ENCODE measurements around the gene EPHA8.

The EPHA8 gene

DNA sequence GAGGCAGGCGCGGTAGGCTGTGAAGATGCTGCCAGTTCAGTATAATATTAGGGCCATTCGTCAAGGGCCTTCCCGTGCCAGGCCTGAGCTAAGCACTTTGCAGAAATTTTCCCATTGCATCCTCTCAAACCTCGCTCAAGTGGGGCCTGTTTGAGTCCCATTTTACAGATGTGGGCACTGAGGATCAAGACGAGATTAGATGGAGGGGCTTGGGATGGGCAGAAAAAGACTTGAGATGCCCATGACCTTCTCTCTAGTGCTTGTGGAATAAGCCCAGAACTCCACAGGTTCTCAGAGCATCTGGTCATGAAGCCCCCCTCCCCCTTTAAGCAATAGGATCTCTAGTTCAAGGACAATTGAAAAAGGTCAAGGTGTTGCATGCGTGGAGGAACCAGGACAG, 9.9 kb downstream of the EPHA8 start:
- no peaks in the 10 kb centered on the region for H3K79me2 ChIP-seq
- TF ChIP-seq, protein P1, sequence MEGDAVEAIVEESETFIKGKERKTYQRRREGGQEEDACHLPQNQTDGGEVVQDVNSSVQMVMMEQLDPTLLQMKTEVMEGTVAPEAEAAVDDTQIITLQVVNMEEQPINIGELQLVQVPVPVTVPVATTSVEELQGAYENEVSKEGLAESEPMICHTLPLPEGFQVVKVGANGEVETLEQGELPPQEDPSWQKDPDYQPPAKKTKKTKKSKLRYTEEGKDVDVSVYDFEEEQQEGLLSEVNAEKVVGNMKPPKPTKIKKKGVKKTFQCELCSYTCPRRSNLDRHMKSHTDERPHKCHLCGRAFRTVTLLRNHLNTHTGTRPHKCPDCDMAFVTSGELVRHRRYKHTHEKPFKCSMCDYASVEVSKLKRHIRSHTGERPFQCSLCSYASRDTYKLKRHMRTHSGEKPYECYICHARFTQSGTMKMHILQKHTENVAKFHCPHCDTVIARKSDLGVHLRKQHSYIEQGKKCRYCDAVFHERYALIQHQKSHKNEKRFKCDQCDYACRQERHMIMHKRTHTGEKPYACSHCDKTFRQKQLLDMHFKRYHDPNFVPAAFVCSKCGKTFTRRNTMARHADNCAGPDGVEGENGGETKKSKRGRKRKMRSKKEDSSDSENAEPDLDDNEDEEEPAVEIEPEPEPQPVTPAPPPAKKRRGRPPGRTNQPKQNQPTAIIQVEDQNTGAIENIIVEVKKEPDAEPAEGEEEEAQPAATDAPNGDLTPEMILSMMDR (IDR thresholded peaks at IDR 0.05), result no peak
- H3K27me3 ChIP-seq (ENCODE audit: control insufficient read depth, insufficient read depth, low read length), result no peaks in the 10 kb centered on the region

DNA sequence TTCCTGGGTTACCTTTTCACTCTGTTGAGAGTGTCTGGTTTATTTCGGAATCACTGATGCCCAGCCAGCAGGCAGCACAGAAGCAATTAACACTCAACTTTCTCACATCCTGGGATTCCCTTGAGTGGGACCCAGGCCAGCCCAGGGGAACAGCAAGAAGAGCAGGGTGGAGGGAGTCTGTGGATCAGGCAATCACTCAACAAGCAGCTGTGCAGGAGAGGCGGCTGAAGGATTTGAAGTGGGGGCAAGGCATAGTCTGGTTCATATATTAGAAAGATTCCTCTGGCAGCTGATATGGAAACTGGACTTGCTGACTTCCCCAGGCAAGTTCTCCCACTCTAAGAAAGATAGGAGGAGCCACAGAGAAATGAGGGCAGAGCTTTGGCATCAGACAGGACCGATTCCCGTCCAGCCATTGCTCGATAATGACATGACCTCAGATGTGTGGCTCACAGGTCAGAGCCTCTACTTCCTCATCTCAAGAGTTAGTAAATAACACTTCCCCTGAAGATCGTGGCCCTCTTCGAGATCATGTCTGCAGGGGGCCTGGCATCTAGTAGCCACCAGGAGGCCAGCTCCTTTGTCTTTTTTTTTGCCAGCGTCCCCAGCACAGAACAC, 12.4 kb downstream of the EPHA8 start:
- Histone ChIP-seq H2AFZ (no peak overlapping the region), H3K27ac (no peak overlapping the region)

More for the DNA sequence above, 9.9 kb downstream of the EPHA8 start:
- Histone ChIP-seq H3K9ac (no peak overlapping the region), H3K36me3 (ENCODE audit: control insufficient read depth, insufficient read depth, low read length) (no peaks in the 10 kb centered on the region), H3K4me2 (ENCODE audit: low read length) (no peak overlapping the region), H3K27ac (no peak overlapping the region), H3K9me3 (ENCODE audit: control insufficient read depth, low read length) (no peaks in the 10 kb centered on the region), H2AFZ (no peak overlapping the region), H3K4me3 (ENCODE audit: low read depth, low read length) (no peak overlapping the region), H3K4me1 (no peaks in the 10 kb centered on the region)

DNA sequence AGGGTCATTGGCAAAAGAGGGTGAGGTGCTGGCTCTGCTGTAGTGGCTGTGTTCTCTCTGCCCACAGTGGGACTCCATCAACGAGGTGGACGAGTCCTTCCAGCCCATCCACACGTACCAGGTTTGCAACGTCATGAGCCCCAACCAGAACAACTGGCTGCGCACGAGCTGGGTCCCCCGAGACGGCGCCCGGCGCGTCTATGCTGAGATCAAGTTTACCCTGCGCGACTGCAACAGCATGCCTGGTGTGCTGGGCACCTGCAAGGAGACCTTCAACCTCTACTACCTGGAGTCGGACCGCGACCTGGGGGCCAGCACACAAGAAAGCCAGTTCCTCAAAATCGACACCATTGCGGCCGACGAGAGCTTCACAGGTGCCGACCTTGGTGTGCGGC, 12.9 kb downstream of the EPHA8 start:
- Histone ChIP-seq H3K4me3 (ENCODE audit: low read depth, low read length) (no peak overlapping the region), H3K79me2 (no peaks in the 10 kb centered on the region), H3K9ac (no peak overlapping the region), H3K4me2 (ENCODE audit: low read length) (no peak overlapping the region), H2AFZ (no peak overlapping the region), H3K9me3 (ENCODE audit: control insufficient read depth, low read length) (no peaks in the 10 kb centered on the region), H3K36me3 (ENCODE audit: control insufficient read depth, insufficient read depth, low read length) (no peaks in the 10 kb centered on the region), H3K4me1 (no peaks in the 10 kb centered on the region), H3K27me3 (ENCODE audit: control insufficient read depth, insufficient read depth, low read length) (no peaks in the 10 kb centered on the region), H3K27ac (no peak overlapping the region)
- TF ChIP-seq, protein P1 (IDR thresholded peaks at IDR 0.05), result no peak

More for the DNA sequence above, 12.4 kb downstream of the EPHA8 start:
- TF ChIP-seq, protein P1 (IDR thresholded peaks at IDR 0.05), result no peak
- no peaks in the 10 kb centered on the region for H3K9me3 ChIP-seq (ENCODE audit: control insufficient read depth, low read length)
- H3K4me1 ChIP-seq, result no peaks in the 10 kb centered on the region
- H3K4me2 ChIP-seq (ENCODE audit: low read length), result no peak overlapping the region
- no peak overlapping the region for H3K9ac ChIP-seq
- no peaks in the 10 kb centered on the region for H3K27me3 ChIP-seq (ENCODE audit: control insufficient read depth, insufficient read depth, low read length)
- H3K36me3 ChIP-seq (ENCODE audit: control insufficient read depth, insufficient read depth, low read length), result no peaks in the 10 kb centered on the region
- H3K79me2 ChIP-seq, result no peaks in the 10 kb centered on the region
- H3K4me3 ChIP-seq (ENCODE audit: low read depth, low read length), result no peak overlapping the region

DNA sequence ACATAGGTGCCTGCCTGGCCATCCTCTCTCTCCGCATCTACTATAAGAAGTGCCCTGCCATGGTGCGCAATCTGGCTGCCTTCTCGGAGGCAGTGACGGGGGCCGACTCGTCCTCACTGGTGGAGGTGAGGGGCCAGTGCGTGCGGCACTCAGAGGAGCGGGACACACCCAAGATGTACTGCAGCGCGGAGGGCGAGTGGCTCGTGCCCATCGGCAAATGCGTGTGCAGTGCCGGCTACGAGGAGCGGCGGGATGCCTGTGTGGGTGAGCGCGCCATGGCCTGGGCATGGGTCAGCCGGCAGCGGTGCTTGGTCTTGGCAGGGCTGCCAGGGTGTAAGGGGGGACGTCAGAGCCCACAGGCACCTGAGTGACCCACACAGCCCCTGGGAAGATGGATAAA, 13.3 kb downstream of the EPHA8 start:
- Histone ChIP-seq H3K79me2 (no peaks in the 10 kb centered on the region), H3K4me3 (ENCODE audit: low read depth, low read length) (no peak overlapping the region), H2AFZ (no peak overlapping the region), H3K9ac (no peak overlapping the region), H3K27me3 (ENCODE audit: control insufficient read depth, insufficient read depth, low read length) (no peaks in the 10 kb centered on the region), H3K4me1 (no peaks in the 10 kb centered on the region), H3K36me3 (ENCODE audit: control insufficient read depth, insufficient read depth, low read length) (no peaks in the 10 kb centered on the region), H3K4me2 (ENCODE audit: low read length) (no peak overlapping the region), H3K9me3 (ENCODE audit: control insufficient read depth, low read length) (no peaks in the 10 kb centered on the region), H3K27ac (no peak overlapping the region)
- TF ChIP-seq, protein P1 (IDR thresholded peaks at IDR 0.05), result no peak

DNA sequence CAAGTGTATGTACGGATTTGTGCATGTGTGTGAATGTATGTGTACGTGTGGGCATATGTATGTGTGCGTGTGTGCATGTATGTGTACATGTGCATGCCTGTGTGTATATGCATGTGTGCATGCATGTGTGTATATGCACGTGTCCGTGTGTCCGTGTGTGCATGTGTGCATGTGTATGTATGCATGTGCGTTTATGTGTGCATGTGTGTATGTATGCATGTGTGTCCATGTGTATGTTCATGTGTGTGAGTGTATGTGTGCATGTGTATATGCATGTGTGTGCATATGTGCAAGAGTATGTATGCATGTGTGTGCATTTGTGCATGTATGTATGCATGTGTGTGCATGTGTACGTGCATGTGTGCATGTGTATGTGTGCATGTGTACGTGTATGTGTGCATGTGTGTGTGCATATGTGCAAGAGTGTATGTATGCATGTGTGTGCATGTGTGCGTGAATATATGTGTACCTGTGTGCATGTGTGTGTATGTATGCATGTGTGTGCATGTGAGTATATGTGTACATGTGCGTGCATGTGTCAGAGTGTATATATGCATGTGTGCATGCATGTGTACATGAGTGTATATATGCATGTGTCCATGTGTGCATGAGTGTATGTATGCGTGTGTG, 15.6 kb downstream of the EPHA8 start:
- H3K36me3 ChIP-seq (ENCODE audit: control insufficient read depth, insufficient read depth, low read length), result no peaks in the 10 kb centered on the region
- H3K27ac ChIP-seq, result no peak overlapping the region
- H3K4me2 ChIP-seq (ENCODE audit: low read length), result no peak overlapping the region
- H3K9me3 ChIP-seq (ENCODE audit: control insufficient read depth, low read length), result no peaks in the 10 kb centered on the region
- H2AFZ ChIP-seq, result no peak overlapping the region
- no peak overlapping the region for H3K4me3 ChIP-seq (ENCODE audit: low read depth, low read length)
- H3K9ac ChIP-seq, result no peak overlapping the region
- no peaks in the 10 kb centered on the region for H3K4me1 ChIP-seq
- no peaks in the 10 kb centered on the region for H3K27me3 ChIP-seq (ENCODE audit: control insufficient read depth, insufficient read depth, low read length)
- TF ChIP-seq, protein P1 (IDR thresholded peaks at IDR 0.05), result no peak
- H3K79me2 ChIP-seq, result no peaks in the 10 kb centered on the region

Measured in parathyroid adenoma (tissue), 2 donors.